GM12874 (cell line): ENCODE data around the gene GRIP1.

ENCODE experiments used
- TF ChIP-seq, protein P1 (sequence below): IDR thresholded peaks from 2 replicates; pipeline ENCODE4 v1.5.1; 2011; ENCODE audit warnings: low read depth, mild to moderate bottlenecking, control low read depth, low read length, moderate library complexity; ENCODE audit not compliant: insufficient read depth

The GRIP1 gene

GRCh38 chr12:66529934-66530333, 148.9 kb downstream of the GRIP1 start:
- TF ChIP-seq, protein P1, sequence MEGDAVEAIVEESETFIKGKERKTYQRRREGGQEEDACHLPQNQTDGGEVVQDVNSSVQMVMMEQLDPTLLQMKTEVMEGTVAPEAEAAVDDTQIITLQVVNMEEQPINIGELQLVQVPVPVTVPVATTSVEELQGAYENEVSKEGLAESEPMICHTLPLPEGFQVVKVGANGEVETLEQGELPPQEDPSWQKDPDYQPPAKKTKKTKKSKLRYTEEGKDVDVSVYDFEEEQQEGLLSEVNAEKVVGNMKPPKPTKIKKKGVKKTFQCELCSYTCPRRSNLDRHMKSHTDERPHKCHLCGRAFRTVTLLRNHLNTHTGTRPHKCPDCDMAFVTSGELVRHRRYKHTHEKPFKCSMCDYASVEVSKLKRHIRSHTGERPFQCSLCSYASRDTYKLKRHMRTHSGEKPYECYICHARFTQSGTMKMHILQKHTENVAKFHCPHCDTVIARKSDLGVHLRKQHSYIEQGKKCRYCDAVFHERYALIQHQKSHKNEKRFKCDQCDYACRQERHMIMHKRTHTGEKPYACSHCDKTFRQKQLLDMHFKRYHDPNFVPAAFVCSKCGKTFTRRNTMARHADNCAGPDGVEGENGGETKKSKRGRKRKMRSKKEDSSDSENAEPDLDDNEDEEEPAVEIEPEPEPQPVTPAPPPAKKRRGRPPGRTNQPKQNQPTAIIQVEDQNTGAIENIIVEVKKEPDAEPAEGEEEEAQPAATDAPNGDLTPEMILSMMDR, result no peak

DNA sequence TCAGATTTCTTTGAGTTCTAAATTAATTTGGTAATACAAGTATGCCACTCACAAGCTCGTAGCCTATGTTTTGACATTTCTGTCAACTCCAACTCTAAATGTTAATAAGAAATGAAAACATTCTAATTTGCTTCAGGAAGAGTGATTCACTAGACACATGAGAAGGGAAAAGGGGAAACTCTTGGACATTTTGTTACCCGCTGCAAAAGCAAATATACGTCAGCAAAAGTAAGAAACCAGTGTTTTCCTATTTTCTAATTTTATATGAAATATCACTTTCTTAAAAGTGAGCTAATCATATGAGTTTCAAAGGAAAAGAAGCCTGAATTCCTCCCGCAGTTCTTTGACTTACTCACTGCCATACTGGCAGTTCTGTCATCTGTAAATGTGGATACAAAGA, 162.3 kb downstream of the GRIP1 start:
- TF ChIP-seq, protein P1, result no peak

DNA sequence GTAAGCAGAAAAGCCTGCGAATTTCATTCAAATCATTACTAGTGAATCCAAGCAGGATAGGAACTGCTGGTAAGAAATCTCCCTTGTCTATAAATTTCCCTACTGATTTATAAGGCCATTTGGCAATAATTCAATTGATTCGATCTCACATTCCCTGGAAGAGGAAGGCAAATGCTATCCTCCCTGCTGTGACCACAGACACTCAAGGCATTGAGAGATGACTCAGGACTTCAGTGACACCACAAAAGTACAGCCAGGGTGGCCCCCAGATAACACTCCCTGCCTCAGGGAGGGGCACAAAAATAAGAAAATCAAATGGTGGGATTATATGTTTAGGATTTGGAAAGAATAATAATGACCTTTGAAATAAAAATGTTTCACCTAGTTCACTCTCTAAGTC, 162.7 kb downstream of the GRIP1 start:
- TF ChIP-seq, protein P1, result no peak

GRCh38 chr12:66514581-66514980, 164.3 kb downstream of the GRIP1 start:
- TF ChIP-seq, protein P1, result no peak

DNA sequence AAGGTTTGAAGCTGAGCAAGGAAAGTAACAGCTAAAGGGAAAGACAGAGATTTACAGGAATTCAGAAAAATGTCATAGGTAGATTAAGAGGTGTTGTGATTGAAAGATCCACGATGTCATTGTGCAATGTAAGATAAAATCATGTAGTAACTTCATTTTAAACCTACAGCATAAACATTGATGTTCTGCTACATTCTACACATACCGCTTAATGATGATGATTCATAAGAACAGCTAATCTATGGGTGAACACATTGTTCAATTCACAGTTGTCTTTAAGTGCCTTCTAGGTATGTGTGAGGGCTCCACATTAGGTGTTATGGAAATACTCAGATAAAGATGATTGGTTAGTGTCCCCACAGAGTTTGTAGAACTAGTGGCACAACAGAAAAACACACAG, 170.9 kb downstream of the GRIP1 start:
- TF ChIP-seq, protein P1, result no peak

DNA sequence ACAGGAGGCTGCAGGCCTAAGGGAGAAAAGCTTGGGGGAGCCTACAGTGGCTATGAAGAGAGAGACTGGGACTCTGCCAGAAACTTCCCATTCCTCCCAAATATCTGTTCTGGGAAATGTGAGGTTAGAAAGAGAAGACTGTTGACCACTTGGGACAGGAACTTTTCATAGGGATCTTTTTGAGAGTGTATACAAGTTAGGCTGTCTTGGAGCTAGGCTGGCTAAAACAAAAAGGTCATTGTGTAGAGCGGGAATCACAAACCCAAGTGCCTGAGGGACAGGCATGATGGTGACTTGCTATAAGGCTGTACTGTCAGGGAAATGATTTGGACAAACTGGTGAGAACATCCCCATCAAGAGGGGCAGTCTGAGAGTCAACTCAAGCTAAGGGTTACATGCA, 175.1 kb downstream of the GRIP1 start:
- TF ChIP-seq, protein P1, result no peak

GRCh38 chr12:66502911-66503310, 176.0 kb downstream of the GRIP1 start:
- TF ChIP-seq, protein P1, result no peak

DNA sequence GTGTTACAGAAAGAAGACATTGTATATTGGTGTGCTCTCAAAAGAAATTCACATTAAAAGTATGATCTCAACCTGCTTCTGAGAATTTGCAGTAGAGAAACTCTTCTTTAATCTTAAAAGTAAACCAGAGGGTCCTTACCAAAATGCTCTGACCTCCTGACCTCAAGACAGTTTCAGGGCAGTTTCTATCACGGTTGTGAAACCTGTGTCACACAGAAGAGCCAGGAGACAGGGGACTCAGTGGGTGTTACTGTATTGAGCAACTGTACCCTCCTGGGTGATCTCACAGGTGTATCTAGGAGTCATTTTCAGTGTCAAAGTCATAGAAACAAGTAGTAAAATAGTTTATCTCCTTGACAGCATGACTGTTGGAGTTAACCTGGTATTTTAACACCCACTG, 178.0 kb downstream of the GRIP1 start:
- TF ChIP-seq, protein P1, result no peak
